ENCODE data around the gene IBSP. TPM values are rescaled to one million over a fixed set of nuclear protein-coding genes. Genes with fewer than 3 reads are reported as not detected.

The IBSP gene
- total RNA-seq, 1 donor from 2014 or later, result not detected

DNA sequence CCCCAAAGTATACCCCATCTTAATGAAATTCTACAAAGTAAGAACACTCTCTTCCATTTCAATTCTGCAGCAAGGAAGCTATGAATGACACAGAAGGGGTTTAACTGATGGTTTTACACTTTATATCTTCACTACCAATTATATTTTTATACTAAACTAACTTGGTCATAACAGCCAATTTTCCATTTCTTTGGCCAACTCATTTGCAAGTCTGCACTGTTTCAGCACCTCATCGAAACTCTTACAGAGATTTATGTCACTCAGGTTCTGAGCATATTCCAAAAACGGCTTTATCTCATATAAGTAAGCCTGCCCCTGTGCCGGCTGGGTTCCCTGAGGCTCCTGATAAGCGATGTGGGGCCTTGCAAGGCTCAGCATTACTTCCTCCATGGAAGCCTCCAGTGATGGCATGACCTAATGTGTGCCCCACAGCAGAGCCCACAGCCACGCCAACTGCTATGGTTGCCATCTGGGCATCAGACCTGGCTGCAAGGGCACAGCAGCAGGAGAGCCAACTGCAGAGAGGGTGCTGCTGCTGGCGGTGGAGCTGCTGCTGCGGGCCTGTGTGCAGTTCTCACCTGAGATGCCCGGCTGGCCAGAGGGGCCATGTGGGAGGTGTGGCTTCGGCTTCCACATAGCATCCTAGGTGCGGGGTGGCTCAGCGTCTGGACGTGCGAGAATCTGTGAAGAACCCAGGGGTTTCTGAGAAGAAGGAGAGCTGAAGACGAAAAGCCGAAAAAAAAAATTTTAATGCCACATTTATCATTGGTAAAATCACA lies 13.4 kb upstream of the IBSP start:
- no peak for DNase-seq (ENCODE audit: low read depth)
- TF ChIP-seq, protein P1, sequence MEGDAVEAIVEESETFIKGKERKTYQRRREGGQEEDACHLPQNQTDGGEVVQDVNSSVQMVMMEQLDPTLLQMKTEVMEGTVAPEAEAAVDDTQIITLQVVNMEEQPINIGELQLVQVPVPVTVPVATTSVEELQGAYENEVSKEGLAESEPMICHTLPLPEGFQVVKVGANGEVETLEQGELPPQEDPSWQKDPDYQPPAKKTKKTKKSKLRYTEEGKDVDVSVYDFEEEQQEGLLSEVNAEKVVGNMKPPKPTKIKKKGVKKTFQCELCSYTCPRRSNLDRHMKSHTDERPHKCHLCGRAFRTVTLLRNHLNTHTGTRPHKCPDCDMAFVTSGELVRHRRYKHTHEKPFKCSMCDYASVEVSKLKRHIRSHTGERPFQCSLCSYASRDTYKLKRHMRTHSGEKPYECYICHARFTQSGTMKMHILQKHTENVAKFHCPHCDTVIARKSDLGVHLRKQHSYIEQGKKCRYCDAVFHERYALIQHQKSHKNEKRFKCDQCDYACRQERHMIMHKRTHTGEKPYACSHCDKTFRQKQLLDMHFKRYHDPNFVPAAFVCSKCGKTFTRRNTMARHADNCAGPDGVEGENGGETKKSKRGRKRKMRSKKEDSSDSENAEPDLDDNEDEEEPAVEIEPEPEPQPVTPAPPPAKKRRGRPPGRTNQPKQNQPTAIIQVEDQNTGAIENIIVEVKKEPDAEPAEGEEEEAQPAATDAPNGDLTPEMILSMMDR (conservative IDR thresholded peaks at IDR 0.05; ENCODE audit: low read depth, low read length), result no peak

DNA sequence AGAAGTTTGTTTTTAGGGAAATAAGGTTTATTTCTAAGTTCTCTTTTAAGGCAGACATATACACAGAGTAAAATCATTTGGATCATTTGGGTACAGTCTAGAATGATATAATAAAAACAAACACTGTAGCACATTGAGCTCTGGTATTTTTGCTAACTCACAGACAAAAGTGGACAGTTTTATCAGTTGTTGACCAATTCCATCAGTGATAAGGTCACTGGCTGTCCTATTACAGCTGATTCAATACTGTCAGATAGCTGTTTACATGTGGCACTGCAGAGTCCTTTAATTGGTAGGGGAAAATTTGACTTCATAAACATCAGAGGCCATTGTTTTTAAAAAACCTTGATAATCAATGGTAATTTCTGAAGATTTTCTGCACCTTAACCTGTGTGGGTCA lies 3.5 kb downstream of the IBSP start:
- no peak overlapping the region for H3K4me3 ChIP-seq (ENCODE audit: low read depth, low read length)
- DNase-seq (ENCODE audit: low read depth), result no peak
- TF ChIP-seq, protein P1 (conservative IDR thresholded peaks at IDR 0.05; ENCODE audit: low read depth, low read length), result no peak

More for the DNA sequence above, 13.4 kb upstream of the IBSP start:
- H3K4me3 ChIP-seq (ENCODE audit: low read depth, low read length), result no peak overlapping the region

DNA sequence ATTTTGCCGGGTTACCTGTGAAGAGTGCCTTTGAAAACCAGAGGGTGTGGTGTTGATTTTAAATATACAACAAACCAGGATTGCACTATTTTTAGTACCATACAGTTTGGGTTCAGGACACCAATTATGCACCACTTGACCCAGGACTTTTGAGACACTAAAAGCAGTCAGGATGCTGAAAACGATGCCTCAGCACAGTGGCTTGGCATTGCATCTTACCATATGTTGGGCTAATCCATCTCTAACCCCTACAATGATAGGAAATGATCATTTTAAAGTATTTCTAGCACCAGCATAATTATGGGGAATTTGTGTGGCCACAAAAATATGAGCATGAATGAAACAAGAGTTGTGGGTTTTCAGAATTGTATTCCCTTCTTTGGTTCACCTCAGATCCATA lies 4.1 kb downstream of the IBSP start:
- TF ChIP-seq, protein P1 (conservative IDR thresholded peaks at IDR 0.05; ENCODE audit: low read depth, low read length), result no peak
- no peak for DNase-seq (ENCODE audit: low read depth)
- H3K4me3 ChIP-seq (ENCODE audit: low read depth, low read length), result no peak overlapping the region

DNA sequence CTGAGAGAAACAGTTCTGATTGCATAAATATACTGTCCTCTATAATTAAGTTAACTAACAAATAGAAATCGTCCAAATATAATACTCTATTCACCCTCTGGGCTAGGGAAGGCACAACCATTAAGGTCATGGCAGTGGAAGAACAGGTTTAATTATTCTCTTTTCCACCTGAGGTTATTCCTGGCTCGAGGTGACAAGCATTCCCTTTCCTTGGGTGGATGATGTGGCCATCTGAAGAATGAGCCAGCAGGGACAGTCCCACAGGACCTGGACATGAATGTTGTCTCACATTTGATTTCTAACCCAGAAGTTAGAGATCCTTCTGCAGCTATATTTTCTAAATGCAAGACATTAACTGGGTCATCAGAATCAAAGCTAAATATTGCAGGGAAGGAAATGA lies 5.5 kb downstream of the IBSP start:
- DNase-seq (ENCODE audit: low read depth), result no peak
- TF ChIP-seq, protein P1 (conservative IDR thresholded peaks at IDR 0.05; ENCODE audit: low read depth, low read length), result no peak
- H3K4me3 ChIP-seq (ENCODE audit: low read depth, low read length), result no peak overlapping the region

DNA sequence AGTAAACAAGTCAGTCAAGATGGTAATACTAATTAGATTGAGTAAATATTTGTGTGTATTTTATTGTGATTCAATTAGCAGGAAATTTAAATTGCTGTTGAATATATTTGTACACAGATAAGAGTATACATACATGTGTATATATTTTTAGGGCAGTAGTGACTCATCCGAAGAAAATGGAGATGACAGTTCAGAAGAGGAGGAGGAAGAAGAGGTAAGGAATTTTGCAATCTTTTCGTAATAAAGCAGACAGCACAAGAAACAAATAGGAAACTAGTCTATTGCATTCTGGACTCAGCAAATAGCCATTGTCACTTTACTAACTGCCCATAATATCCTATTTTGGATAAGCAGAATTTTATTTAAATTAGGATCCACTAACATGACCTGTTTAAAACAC lies 6.6 kb downstream of the IBSP start:
- no peak overlapping the region for H3K4me3 ChIP-seq (ENCODE audit: low read depth, low read length)
- DNase-seq (ENCODE audit: low read depth), result no peak
- TF ChIP-seq, protein P1 (conservative IDR thresholded peaks at IDR 0.05; ENCODE audit: low read depth, low read length), result no peak

DNA sequence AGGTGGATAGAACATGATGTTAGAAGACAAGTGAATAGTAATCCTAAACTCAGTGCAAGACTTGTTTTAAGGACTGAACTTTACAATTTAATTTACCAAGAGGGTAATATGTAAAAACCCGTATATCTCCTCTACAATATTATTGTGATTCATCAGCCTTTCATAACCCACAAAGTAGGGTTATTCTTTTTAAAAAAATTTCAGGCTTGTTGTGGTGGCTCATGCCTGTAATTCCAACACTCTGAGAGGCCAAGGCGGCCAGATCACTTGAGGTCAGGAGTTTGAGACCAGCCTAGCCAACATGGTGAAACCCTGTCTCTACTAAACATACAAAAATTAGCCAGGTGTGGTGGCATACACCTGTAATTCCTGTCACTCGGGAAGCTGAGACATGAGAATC lies 7.2 kb downstream of the IBSP start:
- DNase-seq (ENCODE audit: low read depth), result no peak
- TF ChIP-seq, protein P1 (conservative IDR thresholded peaks at IDR 0.05; ENCODE audit: low read depth, low read length), result no peak
- H3K4me3 ChIP-seq (ENCODE audit: low read depth, low read length), result no peak overlapping the region

DNA sequence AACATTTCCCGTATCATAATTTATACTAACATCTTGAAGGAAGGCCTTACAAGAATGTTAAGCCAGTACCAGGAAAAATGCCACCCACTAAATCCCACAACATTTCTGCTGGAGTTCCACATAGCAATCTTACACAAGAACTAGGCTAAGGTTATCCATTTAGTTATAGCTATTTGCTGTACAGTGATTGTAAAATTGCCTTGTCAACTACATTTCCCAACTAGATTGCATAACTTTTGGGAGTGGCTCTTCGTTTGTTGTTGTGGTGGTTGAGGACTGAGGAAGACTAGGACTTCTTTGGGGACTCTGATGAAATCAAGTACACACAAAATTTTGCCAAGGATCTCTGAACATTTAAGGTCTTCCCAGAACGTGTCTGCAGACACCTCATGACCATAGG lies 8.0 kb downstream of the IBSP start:
- H3K4me3 ChIP-seq (ENCODE audit: low read depth, low read length), result no peak overlapping the region
- DNase-seq (ENCODE audit: low read depth), result no peak
- TF ChIP-seq, protein P1 (conservative IDR thresholded peaks at IDR 0.05; ENCODE audit: low read depth, low read length), result no peak
